Measurements from ENCODE around the gene RHOF. TPM values are rescaled to one million over a fixed set of nuclear protein-coding genes. Genes with fewer than 3 reads are reported as not detected.
"Not testable (repeated sequence)": the region's sequence is repeated elsewhere in the genome, so short reads cannot be mapped to it uniquely, and the experiment has no call there.

RHOF gene
- total and polyA plus RNA-seq, 9 donors, result 3.7 to 37.3 (median 15.8) TPM

- WGBS, 3 donors, result 45 to 66% (median 51%) methylated on average over 12 to 13 of the region's 13 CpGs
- Histone ChIP-seq H3K27me3 (no peaks in the 10 kb centered on the region), H3K36me3 (no peaks in the 10 kb centered on the region), H3K4me3 (no peak overlapping the region), H3K27ac (peak overlapping the region in 1 of 2 donors; percentile 38), H3K4me1 (ENCODE audit: insufficient read depth) (peaks cover 13% of the 10 kb centered on the region), H3K9me3 (no peaks in the 10 kb centered on the region)
- TF ChIP-seq CTCF (IDR thresholded peaks at IDR 0.05) (no peak), EP300 (IDR thresholded peaks at IDR 0.05) (no peak), POLR2A (IDR thresholded peaks at IDR 0.05) (no peak)
- peak in 2 of 5 donors; percentile 49 to 52 for DNase-seq
- intact Hi-C loops (cut with DNase I), result no loop called here
These were observed 45.3 kb downstream of the RHOF start for GRCh38 chr12:121748218-121748570.

GRCh38 chr12:121745545-121745944 lies 47.9 kb downstream of the RHOF start:
- H3K36me3 ChIP-seq; intact Hi-C loops (cut with DNase I); H3K4me3 ChIP-seq; H3K27ac ChIP-seq; DNase-seq; H3K27me3 ChIP-seq; H3K9me3 ChIP-seq: not testable (repeated sequence)
- peaks cover 18% of the 10 kb centered on the region for H3K4me1 ChIP-seq (ENCODE audit: insufficient read depth)
- WGBS, 3 donors, result 86 to 93% (median 92%) methylated on average over 5 of the region's 5 CpGs

GRCh38 chr12:121741743-121742142 lies 51.7 kb downstream of the RHOF start:
- 85 to 89% (median 86%) methylated on average over 6 of the region's 6 CpGs for WGBS, 3 donors
- DNase-seq, result no peak
- H3K4me3 ChIP-seq, result no peak overlapping the region
- H3K27ac ChIP-seq, result no peak overlapping the region
- H3K36me3 ChIP-seq, result no peaks in the 10 kb centered on the region
- intact Hi-C loops (cut with DNase I), result no loop called here
- H3K4me1 ChIP-seq (ENCODE audit: insufficient read depth), result peaks cover 5% of the 10 kb centered on the region
- no peaks in the 10 kb centered on the region for H3K9me3 ChIP-seq
- H3K27me3 ChIP-seq, result no peaks in the 10 kb centered on the region
- no peak for TF ChIP-seq CTCF (IDR thresholded peaks at IDR 0.05)
- TF ChIP-seq POLR2A (IDR thresholded peaks at IDR 0.05), result no peak
- TF ChIP-seq EP300 (IDR thresholded peaks at IDR 0.05), result no peak

GRCh38 chr12:121740847-121741246 lies 52.6 kb downstream of the RHOF start:
- no peaks in the 10 kb centered on the region for H3K27me3 ChIP-seq
- no peak overlapping the region for H3K27ac ChIP-seq
- no peak overlapping the region for H3K4me3 ChIP-seq
- DNase-seq, result no peak
- H3K9me3 ChIP-seq, result no peaks in the 10 kb centered on the region
- 79 to 86% (median 80%) methylated on average over 4 of the region's 4 CpGs for WGBS, 3 donors
- no peaks in the 10 kb centered on the region for H3K36me3 ChIP-seq
- intact Hi-C loops (cut with DNase I), result no loop called here
- no peak for TF ChIP-seq EP300 (IDR thresholded peaks at IDR 0.05)
- no peak for TF ChIP-seq POLR2A (IDR thresholded peaks at IDR 0.05)
- TF ChIP-seq CTCF (IDR thresholded peaks at IDR 0.05), result no peak
- peaks cover 5% of the 10 kb centered on the region for H3K4me1 ChIP-seq (ENCODE audit: insufficient read depth)

- Histone ChIP-seq H3K4me3 (no peak overlapping the region), H3K9me3 (no peaks in the 10 kb centered on the region), H3K36me3 (no peaks in the 10 kb centered on the region), H3K27me3 (no peaks in the 10 kb centered on the region), H3K4me1 (ENCODE audit: insufficient read depth) (peaks cover 5% of the 10 kb centered on the region), H3K27ac (no peak overlapping the region)
- DNase-seq, result no peak
- no peak for TF ChIP-seq POLR2A (IDR thresholded peaks at IDR 0.05)
- no peak for TF ChIP-seq EP300 (IDR thresholded peaks at IDR 0.05)
- no peak for TF ChIP-seq CTCF (IDR thresholded peaks at IDR 0.05)
- intact Hi-C loops (cut with DNase I), result no loop called here
- WGBS, 3 donors, result 87 to 90% (median 88%) methylated on average over 9 of the region's 9 CpGs
These were observed 55.1 kb downstream of the RHOF start for GRCh38 chr12:121738340-121738858.
